HG02610 (cell line): ENCODE data around the gene BTBD2.

Experiments used
- ATAC-seq: cut with Tn5 transposase; IDR thresholded peaks from one replicate; pipeline ENCODE4 v1.9.1; 2021; ENCODE audit warnings: mild to moderate bottlenecking, moderate library complexity; ENCODE audit not compliant: unreplicated experiment

The BTBD2 gene

DNA sequence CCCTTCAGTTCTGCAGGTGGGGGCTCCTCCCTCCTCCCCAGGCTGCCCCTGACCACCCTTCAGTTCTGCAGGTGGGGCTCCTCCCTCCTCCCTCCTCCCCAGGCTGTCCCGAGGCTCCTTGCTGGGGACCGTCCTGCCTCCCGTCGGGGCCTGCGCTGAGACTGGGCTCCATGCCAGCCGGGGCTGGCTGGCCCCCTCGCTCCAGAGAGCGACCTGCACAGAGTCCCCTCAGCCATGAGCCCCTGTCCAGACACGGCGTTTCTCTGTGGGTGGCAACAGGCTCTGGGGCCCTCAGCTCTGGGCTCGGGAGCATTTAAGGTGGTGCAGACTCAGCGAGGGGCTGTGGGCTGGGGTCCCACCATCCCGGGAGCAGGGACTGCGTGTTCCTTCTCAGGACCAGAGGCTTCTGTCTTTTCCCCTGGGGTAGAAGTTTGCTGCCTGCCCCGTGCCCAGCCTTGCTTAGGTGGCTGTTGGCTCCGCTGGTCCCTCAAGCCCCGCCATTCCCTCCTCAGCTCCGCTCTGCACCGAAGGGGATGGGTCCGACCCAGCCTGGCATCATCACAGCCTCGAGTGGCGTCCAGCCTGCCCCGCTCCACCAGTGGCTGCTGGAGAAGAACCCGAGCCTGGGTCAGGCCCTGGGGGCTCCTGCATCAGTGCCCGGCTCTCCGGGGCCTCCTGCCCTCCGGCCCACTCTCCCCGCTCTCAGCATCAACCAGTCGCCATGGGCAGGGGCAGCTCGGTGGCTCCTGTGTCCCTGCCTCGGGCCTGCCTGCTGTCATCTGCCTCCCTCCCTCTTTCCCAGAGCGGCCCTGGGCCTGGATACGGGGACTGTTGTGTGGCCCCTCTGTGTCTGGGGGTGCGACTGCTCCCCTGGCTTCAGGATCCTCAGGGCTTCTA, 47.0 kb downstream of the BTBD2 start:
- ATAC-seq, result no peak

- ATAC-seq, result no peak
Observed at GRCh38 chr19:1967087-1967608, 48.4 kb downstream of the BTBD2 start.

- no peak for ATAC-seq
Observed at GRCh38 chr19:1962674-1963073, 52.8 kb downstream of the BTBD2 start.

DNA sequence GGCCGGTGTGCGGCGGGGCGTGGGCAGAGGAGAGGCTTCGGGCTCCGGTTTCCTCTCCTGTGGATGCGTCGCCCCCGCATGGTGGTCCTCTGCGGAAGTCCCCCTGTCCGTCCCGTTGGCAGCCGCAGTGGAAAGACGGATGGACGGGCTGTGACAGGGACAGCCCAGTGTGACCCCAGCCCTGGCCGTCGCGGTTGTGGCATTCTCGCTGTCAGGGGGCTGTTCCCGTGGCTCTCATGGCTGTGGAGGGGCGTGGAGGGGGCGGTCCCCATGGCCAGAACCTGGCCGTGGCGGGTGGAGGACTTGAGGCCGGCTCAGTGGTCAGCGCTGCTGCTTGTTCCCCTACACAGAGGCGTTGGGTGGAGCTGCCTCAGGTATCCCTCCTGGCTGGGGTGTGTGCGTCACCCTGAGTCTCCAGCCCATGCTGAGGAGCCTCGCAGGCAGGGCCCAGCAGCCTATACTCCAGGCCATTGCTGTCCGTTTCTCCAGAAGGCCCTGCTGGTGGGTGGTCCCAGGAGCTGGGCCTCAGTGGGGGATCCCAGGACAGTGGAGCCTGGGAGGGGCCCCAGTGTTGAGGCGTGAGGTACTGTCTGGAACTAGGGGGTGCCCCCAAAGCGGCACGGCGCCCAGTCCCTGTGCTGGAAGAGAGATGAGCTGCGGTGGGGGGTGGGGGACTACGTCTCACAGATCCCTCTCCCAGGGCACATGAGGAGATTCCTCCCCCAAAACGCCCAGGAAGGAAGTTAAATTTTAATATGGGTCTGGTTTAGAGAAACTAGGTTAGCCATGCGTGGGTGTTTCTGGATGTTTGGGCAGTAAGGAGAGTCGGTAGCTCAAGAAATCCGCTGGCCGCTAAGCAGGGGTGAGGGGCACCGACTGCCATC, 54.3 kb downstream of the BTBD2 start:
- ATAC-seq, result no peak

DNA sequence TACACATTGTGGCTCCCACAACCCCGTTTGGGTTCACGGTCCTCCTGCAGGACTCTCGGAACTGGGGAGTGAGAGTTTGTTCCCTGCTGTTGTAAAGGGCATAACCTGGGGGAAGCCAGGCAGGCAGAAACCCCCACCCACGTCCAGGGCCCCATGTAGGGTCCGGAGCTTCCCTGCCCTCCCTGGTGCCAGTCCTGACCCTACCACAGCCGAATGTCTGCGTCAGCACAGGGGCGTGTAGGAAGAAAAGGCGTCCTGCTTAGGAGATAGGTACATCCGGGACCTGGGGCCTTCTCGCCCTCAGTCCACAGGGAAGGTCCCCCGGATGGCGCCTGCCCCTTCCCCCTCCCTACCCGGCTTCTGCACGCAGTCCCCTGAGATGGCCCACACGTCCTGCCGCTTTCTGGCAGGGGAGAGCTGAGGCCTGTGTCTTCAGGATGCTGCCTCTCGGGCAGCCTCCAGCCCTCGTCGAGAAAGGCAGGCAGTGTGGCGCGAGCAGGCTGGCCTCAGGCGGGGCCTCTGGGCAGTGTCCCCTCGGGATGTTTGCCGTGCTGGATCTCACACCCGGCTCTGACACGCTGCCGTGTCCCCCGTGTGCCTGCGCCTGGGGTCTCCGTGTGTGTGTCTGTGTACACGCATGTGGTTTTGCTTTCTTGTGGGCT, 55.5 kb downstream of the BTBD2 start:
- ATAC-seq, result no peak

GRCh38 chr19:1957562-1958248, 57.8 kb downstream of the BTBD2 start:
- ATAC-seq, result no peak

DNA sequence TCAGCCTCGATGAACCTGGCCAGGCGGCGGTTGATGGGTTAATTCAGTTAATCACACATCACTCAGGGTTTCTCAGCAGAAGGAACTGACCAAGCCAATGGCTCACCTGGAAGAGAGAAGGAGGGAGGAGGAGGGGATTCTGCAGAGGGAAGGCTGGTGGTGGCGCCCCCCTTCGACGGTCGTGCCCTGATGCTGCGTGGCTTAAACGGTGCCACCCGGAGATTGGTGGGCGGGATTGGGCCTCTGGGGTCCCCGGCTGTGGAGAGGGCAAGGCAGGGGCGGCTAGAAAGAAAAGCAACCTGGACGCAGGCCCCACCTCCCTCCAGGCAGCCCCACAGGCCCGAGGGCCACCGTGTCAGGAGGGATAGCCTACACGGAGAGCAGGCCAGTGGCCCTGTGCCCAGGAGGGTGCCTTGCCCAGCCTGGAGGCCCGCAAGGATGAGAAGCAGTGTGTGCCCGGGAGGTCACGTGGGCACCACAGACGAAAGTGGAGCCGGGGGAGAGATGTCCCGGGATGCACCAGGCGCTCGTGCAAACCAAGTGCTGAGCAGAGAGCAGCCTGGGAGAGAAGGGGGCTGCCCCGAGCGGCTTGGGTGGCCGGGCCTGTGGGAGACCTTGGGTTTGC, 58.5 kb downstream of the BTBD2 start:
- ATAC-seq, result no peak

- no peak for ATAC-seq
Observed at GRCh38 chr19:1956122-1956494, 59.4 kb downstream of the BTBD2 start.

DNA sequence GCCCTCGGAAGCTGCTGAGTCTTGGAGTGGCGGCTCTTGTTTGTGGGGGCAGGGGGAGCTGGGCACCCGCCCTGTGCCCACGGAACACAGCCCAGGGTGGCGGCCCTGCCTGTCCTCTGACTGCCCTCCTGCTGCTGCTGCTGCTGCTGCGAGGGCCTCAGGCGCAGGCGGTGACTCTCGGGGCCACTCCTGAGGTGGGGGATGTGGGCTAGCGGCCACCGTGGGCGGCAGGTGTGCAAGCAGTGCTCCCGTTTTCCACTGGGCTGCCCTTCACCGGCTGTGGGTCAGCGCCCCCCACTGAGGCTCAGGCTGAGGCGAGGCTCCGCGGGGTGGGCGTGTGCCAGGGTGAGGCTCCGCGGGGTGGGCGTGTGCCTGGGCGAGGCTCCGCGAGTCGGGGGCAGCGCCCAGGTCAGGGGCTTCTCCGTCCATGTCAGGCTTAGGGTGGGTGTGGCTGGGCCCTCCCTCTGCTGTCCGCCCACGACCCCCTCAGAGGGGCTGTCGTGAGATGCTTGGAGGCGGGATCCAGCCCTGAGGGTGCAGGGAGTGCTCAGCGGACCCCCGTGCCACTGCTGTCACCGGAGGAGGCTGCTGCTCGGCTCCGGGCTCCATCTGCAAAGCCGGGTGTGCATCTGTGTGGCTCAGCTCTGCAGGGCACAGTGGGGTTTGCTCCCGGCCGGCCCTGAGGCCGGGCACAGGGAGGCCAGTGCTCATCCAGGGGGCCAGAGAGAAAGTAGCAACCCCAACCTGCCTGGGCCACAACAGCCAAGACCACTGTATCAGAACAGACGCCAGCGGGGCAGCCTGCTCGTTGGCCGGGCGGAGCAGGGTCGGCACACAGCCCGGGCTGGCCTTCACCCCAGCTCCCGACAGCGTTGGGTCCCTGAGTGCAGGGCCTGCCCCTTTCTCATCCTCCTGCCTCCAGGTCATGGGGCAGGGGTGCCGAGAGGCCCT, 60.1 kb downstream of the BTBD2 start:
- ATAC-seq, result no peak

DNA sequence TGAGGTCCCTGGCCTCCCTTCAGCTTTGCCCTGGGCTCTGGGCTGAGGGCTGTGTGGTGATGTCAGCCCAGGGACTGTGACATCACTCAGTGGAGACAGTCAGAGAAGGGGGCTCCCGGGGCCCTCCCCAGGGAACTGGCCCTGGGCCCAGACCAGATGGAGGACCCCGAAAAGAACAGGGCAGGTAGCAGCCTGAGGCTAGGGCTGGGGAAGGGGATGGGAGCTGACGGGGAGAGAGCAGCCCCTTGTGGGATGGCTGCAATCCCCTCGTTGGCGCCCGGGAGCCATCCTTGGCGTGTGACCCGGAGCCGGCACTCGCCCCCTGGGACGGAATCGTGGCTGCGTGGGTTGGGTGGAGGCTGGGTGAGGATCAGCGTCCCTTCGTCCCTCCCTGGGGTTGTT, 61.0 kb downstream of the BTBD2 start:
- no peak for ATAC-seq

DNA sequence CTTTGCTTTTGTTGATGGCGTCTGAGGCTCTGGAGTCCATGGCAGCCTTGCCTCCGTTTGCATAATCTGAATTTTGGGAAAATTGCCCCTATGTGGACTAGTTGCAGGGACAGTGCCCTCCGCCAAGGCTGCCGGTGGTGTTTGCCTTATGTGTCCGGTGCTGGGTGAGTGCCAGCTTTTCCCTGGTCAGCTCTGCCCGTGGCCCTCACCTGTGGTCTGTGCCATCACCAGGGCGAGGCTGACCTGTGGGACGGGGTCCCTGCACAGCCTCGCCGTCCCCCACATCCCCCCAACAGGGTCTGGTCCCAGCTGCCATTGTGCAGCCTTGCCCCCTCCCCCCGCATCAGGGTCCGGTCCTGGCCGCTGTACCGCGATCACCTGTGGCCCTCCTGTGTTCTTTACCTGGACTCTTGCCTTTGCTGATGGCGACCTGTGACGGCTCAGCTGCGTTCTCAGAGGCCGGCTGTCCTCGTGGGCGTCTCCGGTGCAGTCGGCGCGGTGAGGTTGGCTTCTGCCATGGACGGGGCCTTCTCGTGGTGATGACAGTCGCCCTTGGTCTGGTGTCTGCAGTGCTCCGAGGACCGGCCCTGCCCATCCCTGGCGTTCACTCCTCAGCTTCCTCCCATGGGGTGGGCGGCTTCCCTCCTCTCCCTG, 61.9 kb downstream of the BTBD2 start:
- no peak for ATAC-seq

DNA sequence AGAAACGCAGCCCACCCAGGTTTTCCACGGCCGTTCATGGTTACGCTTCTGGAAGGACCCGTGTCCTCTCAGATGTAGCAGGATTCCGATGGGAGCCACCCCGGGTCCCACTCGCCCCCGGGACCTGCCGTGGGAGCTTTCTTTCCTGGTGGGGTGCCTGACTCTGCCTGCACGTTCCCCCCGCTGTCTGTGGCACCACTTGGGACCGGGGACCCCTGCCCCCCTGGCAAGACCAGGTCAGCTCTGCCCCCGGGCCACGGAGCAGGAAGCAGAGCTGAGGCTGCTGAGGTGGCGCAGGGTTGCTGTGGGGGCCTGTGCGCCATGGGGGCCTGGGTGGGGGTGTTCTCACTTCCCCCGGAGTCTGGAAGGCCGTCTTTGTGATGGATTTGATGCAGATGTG, 62.5 kb downstream of the BTBD2 start:
- no peak for ATAC-seq

GRCh38 chr19:1952635-1953034, 62.9 kb downstream of the BTBD2 start:
- no peak for ATAC-seq

- no peak for ATAC-seq
Observed at GRCh38 chr19:1950640-1951039, 64.9 kb downstream of the BTBD2 start.

GRCh38 chr19:1949304-1950101, 66.0 kb downstream of the BTBD2 start:
- no peak for ATAC-seq

DNA sequence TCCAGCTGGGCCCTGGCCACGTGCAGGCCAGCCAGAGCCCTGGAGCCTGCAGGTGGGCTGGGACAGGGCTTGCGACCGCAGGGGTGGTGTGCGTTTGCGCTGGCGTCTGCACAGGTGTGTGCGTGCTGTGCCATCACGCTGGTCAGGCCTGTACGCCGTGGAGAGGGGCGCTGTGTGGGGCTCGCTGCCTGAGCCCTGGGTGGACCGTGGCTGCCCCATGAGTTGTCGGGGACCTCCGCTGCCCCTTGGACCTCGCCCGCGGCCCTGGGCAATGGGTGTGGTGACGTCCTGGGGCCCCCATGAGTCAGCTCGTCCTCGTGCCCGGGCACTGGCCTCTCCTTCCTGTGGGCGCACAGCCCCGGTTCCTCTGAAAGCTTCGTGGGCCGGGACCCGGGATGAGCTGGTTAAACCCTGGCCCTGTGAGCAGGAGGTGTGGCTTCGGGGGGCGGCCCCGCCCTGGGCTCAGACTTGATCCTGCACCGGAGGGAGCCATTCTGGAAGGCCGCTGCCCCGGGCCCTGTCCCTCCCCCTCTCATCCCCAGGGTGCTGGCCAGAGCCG, 67.8 kb downstream of the BTBD2 start:
- ATAC-seq, result no peak

DNA sequence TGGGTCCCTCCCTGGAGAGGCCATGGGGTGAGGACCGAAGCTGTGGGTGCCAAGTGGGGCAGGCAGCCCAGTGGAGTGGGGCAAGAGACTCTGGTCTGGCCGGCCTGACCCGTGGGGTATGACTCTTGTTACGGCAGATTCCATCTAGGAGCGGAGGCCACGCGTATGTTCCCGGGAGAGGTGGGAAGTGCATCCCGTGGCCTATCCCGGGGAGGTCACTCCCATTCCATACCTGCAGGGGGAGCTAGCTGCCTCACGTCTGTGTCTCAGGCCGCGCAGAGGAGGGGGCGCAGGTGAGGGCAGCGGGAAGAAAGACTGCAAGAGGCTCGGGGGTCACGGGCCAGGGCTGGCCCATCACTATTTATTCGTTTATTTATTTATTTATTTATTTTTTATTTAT, 69.6 kb downstream of the BTBD2 start:
- no peak for ATAC-seq
